HepG2 (cell line): Measurements from ENCODE around the gene TTLL1. TPM values are rescaled to one million over a fixed set of nuclear protein-coding genes. Genes with fewer than 3 reads are reported as not detected.

ENCODE experiments used
- FOSL2 ChIP-seq: sonication (generic); formaldehyde crosslinking; IDR thresholded peaks from 2 replicates; pipeline ENCODE4 v1.4.0; 2020; ENCODE audit warnings: missing genetic modification reagents
- HOXA3 ChIP-seq: sonication (generic); formaldehyde crosslinking; IDR thresholded peaks from 2 replicates; pipeline ENCODE4 v1.5.0; 2020; ENCODE audit warnings: missing genetic modification reagents
- IRF2 ChIP-seq: IDR thresholded peaks from 2 replicates; pipeline ENCODE4 v1.6.1; 2018; ENCODE audit warnings: missing genetic modification reagents, missing compliant biosample characterization
- SMC3 ChIP-seq: IDR thresholded peaks from 2 replicates; pipeline ENCODE4 v1.6.1; 2011; ENCODE audit warnings: low read length, improper control_type of control experiment
- polyA plus RNA-seq, 8 experiments: library from polyadenylated mRNA; depleted of rRNA in 3 of 8; stranded (reverse) in 7 of 8; unstranded in 1 of 8; fragments of >200 nt; fragmentation: Illumina TruSeq in 4 of 8; extraction: Trizol in 4 of 8; gene quantifications; 2 replicates each; pipeline versions ENCODE4 v1.2.1 to v1.2.3, GENCODE V29; 2011 to 2016; ENCODE audit warnings: low read depth in 4 of 8, missing spikeins in 1 of 8, mixed read lengths in 1 of 8; ENCODE audit not compliant: insufficient read depth in 1 of 8
- total RNA-seq, 5 experiments: library from RNA; depleted of rRNA; stranded (reverse); fragments of >200 nt; fragmentation: Illumina TruSeq; extraction: Trizol; gene quantifications; 2 replicates each; pipeline ENCODE4 v1.2.3, GENCODE V29; 2016; ENCODE audit warnings: low read depth in 1 of 5
- TF ChIP-seq, protein P1 (sequence below): sonication (generic); formaldehyde crosslinking; IDR thresholded peaks from 2 replicates; pipeline ENCODE4 v1.4.0; 2020; ENCODE audit warnings: mild to moderate bottlenecking, missing genetic modification reagents, borderline replicate concordance
- TF ChIP-seq, protein P2 (sequence below): sonication (generic); formaldehyde crosslinking; IDR thresholded peaks from 2 replicates; pipeline ENCODE4 v1.4.0; 2020; ENCODE audit warnings: missing genetic modification reagents, borderline replicate concordance
- TF ChIP-seq, protein P3 (sequence below): IDR thresholded peaks from 2 replicates; pipeline ENCODE4 v1.4.0; 2020; ENCODE audit warnings: mild to moderate bottlenecking, missing genetic modification reagents
- TF ChIP-seq, protein P4 (sequence below): IDR thresholded peaks from 2 replicates; pipeline ENCODE4 v1.6.1; 2016
- TF ChIP-seq, protein P5 (sequence below): sonication (generic); formaldehyde crosslinking; IDR thresholded peaks from 2 replicates; pipeline ENCODE4 v1.5.0; 2020; ENCODE audit warnings: mild to moderate bottlenecking, missing genetic modification reagents
- TF ChIP-seq, protein P6 (sequence below): sonication (generic); formaldehyde crosslinking; IDR thresholded peaks from 2 replicates; pipeline ENCODE4 v1.5.1; 2020; ENCODE audit warnings: mild to moderate bottlenecking, missing genetic modification reagents, borderline replicate concordance

The TTLL1 gene
- total and polyA plus RNA-seq, 2 of the 13 experiments (the other 11 are each of a cell fraction or from before 2014, with no cell fraction given): 1.6 to 5.3 TPM

DNA sequence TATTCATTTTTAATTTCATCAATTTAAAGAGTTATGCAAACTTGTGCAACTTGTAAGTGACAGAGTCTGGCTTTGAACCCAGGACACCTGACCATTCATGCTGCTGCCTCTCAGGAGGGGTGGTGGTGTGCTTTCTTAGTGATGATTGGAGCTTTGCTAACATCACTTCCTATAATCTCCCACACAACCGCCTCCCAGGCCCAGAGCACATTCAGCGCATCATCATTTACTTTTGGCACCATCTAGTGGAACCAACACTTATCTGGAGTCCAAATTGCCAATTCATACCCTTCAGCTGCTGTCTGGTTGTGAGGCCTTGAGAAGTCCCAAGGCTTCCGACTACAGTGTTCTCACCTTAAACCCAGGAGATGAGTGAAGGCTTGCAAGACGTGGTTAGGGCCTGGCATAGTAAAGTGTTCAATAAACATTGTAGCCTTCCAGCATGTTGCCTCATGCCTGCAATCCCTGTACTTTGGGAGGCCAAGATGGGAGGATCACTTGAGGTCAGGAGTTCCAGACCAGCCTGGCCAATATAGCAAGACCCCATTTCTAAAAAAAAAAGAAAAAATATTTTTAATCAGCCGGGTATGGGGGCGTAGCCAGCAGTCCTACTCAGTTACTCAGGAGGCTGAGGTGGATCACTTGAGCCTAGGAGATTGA, 1.1 kb upstream of the TTLL1 start (continued):
- TF ChIP-seq, protein P1, sequence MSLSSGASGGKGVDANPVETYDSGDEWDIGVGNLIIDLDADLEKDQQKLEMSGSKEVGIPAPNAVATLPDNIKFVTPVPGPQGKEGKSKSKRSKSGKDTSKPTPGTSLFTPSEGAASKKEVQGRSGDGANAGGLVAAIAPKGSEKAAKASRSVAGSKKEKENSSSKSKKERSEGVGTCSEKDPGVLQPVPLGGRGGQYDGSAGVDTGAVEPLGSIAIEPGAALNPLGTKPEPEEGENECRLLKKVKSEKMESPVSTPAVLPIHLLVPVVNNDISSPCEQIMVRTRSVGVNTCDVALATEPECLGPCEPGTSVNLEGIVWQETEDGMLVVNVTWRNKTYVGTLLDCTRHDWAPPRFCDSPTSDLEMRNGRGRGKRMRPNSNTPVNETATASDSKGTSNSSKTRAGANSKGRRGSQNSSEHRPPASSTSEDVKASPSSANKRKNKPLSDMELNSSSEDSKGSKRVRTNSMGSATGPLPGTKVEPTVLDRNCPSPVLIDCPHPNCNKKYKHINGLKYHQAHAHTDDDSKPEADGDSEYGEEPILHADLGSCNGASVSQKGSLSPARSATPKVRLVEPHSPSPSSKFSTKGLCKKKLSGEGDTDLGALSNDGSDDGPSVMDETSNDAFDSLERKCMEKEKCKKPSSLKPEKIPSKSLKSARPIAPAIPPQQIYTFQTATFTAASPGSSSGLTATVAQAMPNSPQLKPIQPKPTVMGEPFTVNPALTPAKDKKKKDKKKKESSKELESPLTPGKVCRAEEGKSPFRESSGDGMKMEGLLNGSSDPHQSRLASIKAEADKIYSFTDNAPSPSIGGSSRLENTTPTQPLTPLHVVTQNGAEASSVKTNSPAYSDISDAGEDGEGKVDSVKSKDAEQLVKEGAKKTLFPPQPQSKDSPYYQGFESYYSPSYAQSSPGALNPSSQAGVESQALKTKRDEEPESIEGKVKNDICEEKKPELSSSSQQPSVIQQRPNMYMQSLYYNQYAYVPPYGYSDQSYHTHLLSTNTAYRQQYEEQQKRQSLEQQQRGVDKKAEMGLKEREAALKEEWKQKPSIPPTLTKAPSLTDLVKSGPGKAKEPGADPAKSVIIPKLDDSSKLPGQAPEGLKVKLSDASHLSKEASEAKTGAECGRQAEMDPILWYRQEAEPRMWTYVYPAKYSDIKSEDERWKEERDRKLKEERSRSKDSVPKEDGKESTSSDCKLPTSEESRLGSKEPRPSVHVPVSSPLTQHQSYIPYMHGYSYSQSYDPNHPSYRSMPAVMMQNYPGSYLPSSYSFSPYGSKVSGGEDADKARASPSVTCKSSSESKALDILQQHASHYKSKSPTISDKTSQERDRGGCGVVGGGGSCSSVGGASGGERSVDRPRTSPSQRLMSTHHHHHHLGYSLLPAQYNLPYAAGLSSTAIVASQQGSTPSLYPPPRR (CRISPR knock-in tag): no peak
- TF ChIP-seq HOXA3: peak; percentile 11; the same call in 1 of the 2 replicates
- TF ChIP-seq FOSL2 (CRISPR knock-in tag): peak; percentile 39; the same call in 1 of the 2 replicates
- TF ChIP-seq, protein P2, sequence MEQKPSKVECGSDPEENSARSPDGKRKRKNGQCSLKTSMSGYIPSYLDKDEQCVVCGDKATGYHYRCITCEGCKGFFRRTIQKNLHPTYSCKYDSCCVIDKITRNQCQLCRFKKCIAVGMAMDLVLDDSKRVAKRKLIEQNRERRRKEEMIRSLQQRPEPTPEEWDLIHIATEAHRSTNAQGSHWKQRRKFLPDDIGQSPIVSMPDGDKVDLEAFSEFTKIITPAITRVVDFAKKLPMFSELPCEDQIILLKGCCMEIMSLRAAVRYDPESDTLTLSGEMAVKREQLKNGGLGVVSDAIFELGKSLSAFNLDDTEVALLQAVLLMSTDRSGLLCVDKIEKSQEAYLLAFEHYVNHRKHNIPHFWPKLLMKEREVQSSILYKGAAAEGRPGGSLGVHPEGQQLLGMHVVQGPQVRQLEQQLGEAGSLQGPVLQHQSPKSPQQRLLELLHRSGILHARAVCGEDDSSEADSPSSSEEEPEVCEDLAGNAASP (CRISPR knock-in tag): no peak
- TF ChIP-seq IRF2: 0 out of 2 replicates have a peak, but pooled peaks have one; percentile 26
- TF ChIP-seq, protein P3, sequence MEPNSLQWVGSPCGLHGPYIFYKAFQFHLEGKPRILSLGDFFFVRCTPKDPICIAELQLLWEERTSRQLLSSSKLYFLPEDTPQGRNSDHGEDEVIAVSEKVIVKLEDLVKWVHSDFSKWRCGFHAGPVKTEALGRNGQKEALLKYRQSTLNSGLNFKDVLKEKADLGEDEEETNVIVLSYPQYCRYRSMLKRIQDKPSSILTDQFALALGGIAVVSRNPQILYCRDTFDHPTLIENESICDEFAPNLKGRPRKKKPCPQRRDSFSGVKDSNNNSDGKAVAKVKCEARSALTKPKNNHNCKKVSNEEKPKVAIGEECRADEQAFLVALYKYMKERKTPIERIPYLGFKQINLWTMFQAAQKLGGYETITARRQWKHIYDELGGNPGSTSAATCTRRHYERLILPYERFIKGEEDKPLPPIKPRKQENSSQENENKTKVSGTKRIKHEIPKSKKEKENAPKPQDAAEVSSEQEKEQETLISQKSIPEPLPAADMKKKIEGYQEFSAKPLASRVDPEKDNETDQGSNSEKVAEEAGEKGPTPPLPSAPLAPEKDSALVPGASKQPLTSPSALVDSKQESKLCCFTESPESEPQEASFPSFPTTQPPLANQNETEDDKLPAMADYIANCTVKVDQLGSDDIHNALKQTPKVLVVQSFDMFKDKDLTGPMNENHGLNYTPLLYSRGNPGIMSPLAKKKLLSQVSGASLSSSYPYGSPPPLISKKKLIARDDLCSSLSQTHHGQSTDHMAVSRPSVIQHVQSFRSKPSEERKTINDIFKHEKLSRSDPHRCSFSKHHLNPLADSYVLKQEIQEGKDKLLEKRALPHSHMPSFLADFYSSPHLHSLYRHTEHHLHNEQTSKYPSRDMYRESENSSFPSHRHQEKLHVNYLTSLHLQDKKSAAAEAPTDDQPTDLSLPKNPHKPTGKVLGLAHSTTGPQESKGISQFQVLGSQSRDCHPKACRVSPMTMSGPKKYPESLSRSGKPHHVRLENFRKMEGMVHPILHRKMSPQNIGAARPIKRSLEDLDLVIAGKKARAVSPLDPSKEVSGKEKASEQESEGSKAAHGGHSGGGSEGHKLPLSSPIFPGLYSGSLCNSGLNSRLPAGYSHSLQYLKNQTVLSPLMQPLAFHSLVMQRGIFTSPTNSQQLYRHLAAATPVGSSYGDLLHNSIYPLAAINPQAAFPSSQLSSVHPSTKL: peak; percentile 37; the same call in 1 of the 2 replicates
- TF ChIP-seq, protein P4, sequence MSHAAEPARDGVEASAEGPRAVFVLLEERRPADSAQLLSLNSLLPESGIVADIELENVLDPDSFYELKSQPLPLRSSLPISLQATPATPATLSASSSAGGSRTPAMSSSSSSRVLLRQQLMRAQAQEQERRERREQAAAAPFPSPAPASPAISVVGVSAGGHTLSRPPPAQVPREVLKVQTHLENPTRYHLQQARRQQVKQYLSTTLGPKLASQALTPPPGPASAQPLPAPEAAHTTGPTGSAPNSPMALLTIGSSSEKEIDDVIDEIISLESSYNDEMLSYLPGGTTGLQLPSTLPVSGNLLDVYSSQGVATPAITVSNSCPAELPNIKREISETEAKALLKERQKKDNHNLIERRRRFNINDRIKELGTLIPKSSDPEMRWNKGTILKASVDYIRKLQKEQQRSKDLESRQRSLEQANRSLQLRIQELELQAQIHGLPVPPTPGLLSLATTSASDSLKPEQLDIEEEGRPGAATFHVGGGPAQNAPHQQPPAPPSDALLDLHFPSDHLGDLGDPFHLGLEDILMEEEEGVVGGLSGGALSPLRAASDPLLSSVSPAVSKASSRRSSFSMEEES (CRISPR knock-in tag): no peak
- TF ChIP-seq, protein P5, sequence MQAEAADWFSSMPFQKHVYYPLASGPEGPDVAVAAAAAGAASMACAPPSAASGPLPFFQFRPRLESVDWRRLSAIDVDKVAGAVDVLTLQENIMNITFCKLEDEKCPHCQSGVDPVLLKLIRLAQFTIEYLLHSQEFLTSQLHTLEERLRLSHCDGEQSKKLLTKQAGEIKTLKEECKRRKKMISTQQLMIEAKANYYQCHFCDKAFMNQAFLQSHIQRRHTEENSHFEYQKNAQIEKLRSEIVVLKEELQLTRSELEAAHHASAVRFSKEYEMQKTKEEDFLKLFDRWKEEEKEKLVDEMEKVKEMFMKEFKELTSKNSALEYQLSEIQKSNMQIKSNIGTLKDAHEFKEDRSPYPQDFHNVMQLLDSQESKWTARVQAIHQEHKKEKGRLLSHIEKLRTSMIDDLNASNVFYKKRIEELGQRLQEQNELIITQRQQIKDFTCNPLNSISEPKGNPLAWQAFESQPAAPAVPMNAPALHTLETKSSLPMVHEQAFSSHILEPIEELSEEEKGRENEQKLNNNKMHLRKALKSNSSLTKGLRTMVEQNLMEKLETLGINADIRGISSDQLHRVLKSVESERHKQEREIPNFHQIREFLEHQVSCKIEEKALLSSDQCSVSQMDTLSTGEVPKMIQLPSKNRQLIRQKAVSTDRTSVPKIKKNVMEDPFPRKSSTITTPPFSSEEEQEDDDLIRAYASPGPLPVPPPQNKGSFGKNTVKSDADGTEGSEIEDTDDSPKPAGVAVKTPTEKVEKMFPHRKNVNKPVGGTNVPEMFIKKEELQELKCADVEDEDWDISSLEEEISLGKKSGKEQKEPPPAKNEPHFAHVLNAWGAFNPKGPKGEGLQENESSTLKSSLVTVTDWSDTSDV (CRISPR knock-in tag): no peak
- TF ChIP-seq, protein P6, sequence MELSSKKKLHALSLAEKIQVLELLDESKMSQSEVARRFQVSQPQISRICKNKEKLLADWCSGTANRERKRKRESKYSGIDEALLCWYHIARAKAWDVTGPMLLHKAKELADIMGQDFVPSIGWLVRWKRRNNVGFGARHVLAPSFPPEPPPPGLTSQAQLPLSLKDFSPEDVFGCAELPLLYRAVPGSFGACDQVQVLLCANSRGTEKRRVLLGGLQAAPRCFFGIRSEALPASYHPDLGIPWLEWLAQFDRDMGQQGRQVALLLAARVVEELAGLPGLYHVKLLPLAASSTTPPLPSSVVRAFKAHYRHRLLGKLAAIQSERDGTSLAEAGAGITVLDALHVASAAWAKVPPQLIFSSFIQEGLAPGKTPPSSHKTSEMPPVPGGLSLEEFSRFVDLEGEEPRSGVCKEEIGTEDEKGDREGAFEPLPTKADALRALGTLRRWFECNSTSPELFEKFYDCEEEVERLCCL (CRISPR knock-in tag): no peak
- TF ChIP-seq SMC3: peak; percentile 69; the same call in 1 of the 2 replicates
